Activated CD4-positive, alpha-beta memory T cell treated with anti-CD3 and anti-CD28 coated beads for 36 hours (primary cell): ENCODE measurements around the gene TUBA1C. TPM values are rescaled to one million over a fixed set of nuclear protein-coding genes. Genes with fewer than 3 reads are reported as not detected.
"Not testable (repeated sequence)": the region's sequence is repeated elsewhere in the genome, so short reads cannot be mapped to it uniquely, and the experiment has no call there.

Experiments
- CTCF ChIA-PET: fragments of 350-600 bp; sonication (Branson Sonifier 250); formaldehyde crosslinking; loops from one replicate; lab custom pipeline; 2021; ENCODE audit warnings: antibody characterized with exemption, inconsistent platforms; lab: Charles Lee
- POLR2A ChIA-PET: fragments of 350-600 bp; sonication (Branson Sonifier 250); formaldehyde crosslinking; loops from one replicate; lab custom pipeline; 2021; ENCODE audit warnings: antibody characterized with exemption; lab: Charles Lee
- DNase-seq: peaks from one replicate; pipeline ENCODE4 v3.0.0-alpha.2; 2020
- H3K27ac Mint-ChIP-seq: one replicate; pipeline ENCODE4 v1.8.0; 2021; ENCODE audit warnings: mixed read lengths
- H3K27me3 Mint-ChIP-seq: one replicate; pipeline ENCODE4 v1.8.0; 2021; ENCODE audit warnings: mixed read lengths
- H3K36me3 Mint-ChIP-seq: one replicate; pipeline ENCODE4 v1.8.0; 2021; ENCODE audit warnings: mixed read lengths
- H3K4me1 Mint-ChIP-seq: one replicate; pipeline ENCODE4 v1.8.0; 2021; ENCODE audit warnings: low read depth, mixed read lengths
- H3K4me3 Mint-ChIP-seq: one replicate; pipeline ENCODE4 v1.8.0; 2021; ENCODE audit warnings: mild to moderate bottlenecking, mixed read lengths
- H3K9me3 Mint-ChIP-seq: one replicate; pipeline ENCODE4 v1.8.0; 2021; ENCODE audit warnings: mixed read lengths
- intact Hi-C: fragments of 100-400 bp; cut with micrococcal nuclease; formaldehyde crosslinking; loops from one replicate; pipeline ENCODE4 v1.15.1; 2023
- total RNA-seq, 2 experiments: library from RNA; stranded (reverse); gene quantifications; one replicate each; pipeline ENCODE4 v1.2.3, GENCODE V29; 2021

The TUBA1C gene
- total RNA-seq, 2 experiments from 2014 or later, result 353 to 360 TPM

DNA sequence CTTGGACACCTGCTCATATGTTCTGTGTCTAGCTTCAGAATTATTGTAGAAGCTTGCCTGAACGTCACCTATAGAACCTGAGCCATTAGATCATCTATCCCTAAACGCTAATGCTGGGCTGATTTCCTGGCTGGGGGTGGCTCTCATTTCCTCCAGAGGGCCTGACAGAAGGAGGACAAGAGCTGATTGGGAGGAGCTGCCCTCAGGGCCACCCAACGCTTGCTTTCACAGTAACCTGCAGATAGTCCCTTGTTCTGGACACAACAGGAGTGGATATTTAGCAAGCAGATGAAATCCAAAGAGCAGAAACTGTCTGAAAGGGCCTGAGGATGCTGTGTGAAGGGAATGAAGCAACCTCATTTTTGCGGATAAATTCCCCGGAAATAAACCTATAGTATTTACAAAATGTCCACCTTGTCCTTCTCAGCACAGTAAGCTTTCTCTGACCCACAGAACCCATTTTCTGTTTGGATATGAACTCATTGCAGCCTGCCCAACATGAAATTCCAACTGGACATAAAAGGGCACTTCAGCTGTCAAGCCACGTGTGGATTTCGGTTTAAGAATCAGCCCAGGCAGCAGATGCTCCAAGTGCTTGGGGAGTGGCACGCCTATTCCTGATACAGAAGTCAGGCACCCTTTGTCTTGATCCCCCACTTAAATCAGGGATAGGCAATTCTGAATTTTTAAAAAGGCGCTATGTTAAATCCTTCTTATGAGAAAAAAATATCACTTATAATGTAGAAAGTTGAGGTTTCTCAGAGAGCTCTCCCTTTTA, 32.8 kb upstream of the TUBA1C start:
- Mint-ChIP-seq H3K27me3 (no peaks in the 10 kb centered on the region), H3K27ac (no peak overlapping the region), H3K4me3 (no peak overlapping the region), H3K4me1 (peaks cover 16% of the 10 kb centered on the region), H3K36me3 (no peaks in the 10 kb centered on the region), H3K9me3 (no peaks in the 10 kb centered on the region)
- POLR2A ChIA-PET, result no interaction called here
- CTCF ChIA-PET, result interaction anchor here (1.0 to 5.0 kb wide), 4 partner anchors 44 to 162 kb away, joined by 3 to 32 read pairs (median 4); partner anchors contain the start of gene TUBA1B
- intact Hi-C loops, result no loop called here
- no peak for DNase-seq

DNA sequence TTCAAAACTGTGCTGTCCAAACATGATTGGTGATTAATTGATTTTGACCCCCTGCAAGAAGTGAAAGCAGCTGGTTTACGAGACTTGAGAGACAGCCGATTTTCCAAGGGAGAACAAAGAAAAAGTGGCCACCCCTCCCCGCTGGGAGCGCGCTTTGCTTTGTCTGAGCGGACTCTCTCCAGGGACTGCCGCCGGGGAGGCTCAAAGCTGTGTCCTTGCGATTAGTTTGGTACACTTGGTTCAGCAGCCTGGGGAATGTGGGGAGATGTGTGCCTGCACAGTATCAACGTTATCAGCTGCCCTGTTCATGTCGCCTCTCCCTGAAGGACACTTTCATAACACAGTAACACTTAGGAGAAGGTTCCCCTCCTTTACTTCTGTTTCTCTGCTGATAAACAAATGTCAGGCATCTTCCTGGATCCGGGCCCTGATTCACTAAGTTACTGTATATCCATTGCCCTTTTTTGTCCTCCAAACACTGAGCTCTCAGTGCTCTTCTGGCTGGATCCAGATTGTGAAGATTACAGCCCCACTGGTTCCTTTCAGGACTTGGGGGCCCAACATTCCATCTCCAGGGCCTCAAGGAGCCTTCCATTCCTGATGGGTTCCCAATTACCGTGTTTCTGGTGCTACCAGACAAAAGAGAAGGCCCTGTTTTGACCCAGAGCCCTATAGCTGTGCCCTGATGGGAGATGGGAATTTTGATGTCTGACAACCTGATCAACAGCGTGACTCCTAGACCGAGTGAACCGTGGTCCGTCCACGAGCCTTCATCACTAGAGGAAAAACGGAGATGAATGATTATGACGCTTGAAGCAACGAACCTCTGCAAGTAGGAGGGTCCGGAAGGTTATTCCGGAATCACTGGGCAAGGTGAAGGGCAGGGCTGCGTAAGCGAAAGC, 31.7 kb upstream of the TUBA1C start:
- CTCF ChIA-PET, result interaction anchor here (1.0 to 5.0 kb wide), 7 partner anchors 11 to 163 kb away, joined by 3 to 32 read pairs (median 3); partner anchors contain the start of gene TUBA1B
- no peak overlapping the region for H3K27ac Mint-ChIP-seq
- H3K27me3 Mint-ChIP-seq, result no peaks in the 10 kb centered on the region
- POLR2A ChIA-PET, result interaction anchor here (1.0 to 4.0 kb wide), 2 partner anchors 45 to 158 kb away, joined by 3 to 21 read pairs; partner anchors contain the start of gene TUBA1A
- H3K4me1 Mint-ChIP-seq, result peaks cover 16% of the 10 kb centered on the region
- no peak overlapping the region for H3K4me3 Mint-ChIP-seq
- intact Hi-C loops, result no loop called here
- no peak for DNase-seq
- no peaks in the 10 kb centered on the region for H3K9me3 Mint-ChIP-seq
- no peaks in the 10 kb centered on the region for H3K36me3 Mint-ChIP-seq

DNA sequence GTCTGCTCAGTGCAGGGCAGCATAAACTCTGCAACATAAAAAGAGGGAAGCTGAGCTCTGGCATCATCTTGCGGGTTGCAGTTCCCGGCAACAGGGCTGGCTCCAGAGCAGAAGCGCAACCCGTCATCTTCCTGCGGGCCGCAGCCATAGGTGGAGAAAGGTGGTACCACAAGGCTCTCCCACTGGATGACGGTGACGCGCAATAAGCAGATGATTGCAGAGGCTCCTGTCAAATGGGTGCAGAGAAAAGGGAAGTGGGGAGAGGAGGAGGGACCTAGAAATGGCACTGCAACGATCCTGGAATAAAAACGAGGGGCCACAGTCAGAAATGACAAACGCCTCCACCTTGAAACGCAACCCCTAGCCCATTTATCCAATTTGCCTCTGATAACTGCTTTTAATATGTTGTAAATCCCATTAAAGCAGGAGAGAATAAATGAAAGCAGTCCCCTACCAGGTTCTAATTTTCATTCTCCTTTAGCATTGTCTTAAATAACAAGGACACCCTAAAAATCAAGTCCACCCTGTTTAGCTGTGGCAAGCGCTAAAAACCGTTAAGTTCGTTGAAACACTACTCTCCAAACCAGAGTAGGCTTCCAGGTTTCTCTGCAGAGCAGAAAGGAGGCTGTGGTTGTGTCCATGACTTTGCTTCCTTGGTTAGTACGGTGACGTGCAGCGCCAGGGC, 30.9 kb upstream of the TUBA1C start:
- no peak overlapping the region for H3K27ac Mint-ChIP-seq

DNA sequence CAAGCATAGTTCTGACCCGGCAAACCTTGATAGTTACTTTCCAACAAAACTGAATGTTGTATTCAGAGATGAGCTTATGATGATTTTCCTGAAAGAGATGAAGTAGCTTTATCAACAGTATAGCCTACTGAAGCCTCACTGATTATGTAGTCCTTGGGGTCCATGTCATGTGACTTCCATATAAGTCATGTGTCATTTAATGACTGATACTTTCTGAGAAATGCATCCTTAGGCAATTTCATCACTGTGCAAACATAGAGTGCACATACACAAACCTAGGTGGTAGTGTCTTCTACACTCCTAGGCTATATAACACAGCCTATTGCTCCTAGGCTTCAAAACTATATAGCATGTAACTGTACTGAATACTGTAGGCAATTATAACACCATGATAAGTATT, 28.5 kb upstream of the TUBA1C start:
- DNase-seq, result no peak
- Mint-ChIP-seq H3K4me3 (peak overlapping the region; percentile 0), H3K27me3 (no peaks in the 10 kb centered on the region), H3K4me1 (peaks cover 16% of the 10 kb centered on the region), H3K27ac (peak overlapping the region; percentile 47), H3K9me3 (no peaks in the 10 kb centered on the region), H3K36me3 (no peaks in the 10 kb centered on the region)
- POLR2A ChIA-PET, result interaction anchor here (0.6 to 4.0 kb wide), 5 partner anchors 30 to 105 kb away, joined by 3 to 21 read pairs (median 4); partner anchors contain the start of genes TUBA1A and TUBA1B
- intact Hi-C loops, result loop anchor here (1.0 to 5.0 kb wide), 2 partner anchors 148 to 179 kb away; no protein-coding TSS in a partner anchor
- CTCF ChIA-PET, result interaction anchor here (0.7 to 5.0 kb wide), 7 partner anchors 27 to 239 kb away, joined by 3 to 32 read pairs (median 3); partner anchors contain the start of genes DNAJC22 and TUBA1B

More for the DNA sequence above, 30.9 kb upstream of the TUBA1C start:
- Mint-ChIP-seq H3K36me3 (no peaks in the 10 kb centered on the region), H3K9me3 (no peaks in the 10 kb centered on the region), H3K27me3 (no peaks in the 10 kb centered on the region), H3K4me3 (no peak overlapping the region), H3K4me1 (peaks cover 16% of the 10 kb centered on the region)
- intact Hi-C loops, result loop anchor here (2.0 kb wide), 2 partner anchors 31 to 103 kb away; partner anchors contain the start of genes TUBA1B and TUBA1C
- ChIA-PET CTCF (interaction anchor here (0.8 to 5.0 kb wide), 14 partner anchors 9 to 216 kb away, joined by 3 to 32 read pairs (median 4); partner anchors contain the start of gene TUBA1B), POLR2A (interaction anchor here (0.6 to 4.0 kb wide), 4 partner anchors 9 to 159 kb away, joined by 3 to 21 read pairs (median 3); partner anchors contain the start of genes TUBA1A and TUBA1B)
- DNase-seq, result peak; percentile 21

DNA sequence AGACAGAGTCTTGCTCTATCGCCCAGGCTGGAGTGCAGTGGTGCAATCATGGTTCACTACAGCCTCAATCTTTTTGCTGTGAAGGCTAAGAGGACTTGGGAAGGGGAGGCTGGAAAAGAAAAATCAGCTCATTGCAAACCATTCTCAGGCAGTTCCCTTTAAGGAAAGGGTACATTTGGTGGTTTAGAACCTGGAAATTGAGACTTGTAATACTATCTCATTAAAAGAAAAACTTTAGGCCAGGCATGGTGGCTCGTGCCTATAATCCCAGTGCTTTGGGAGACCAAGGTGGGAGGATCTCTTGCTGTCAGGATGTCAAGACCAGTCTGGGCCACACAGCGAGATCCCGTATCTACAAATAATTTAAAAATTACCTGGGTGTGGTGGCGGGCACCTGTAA, 21.3 kb upstream of the TUBA1C start:
- POLR2A ChIA-PET, result interaction anchor here (1.1 to 2.0 kb wide), 2 partner anchors 112 to 226 kb away, joined by 3 to 4 read pairs; partner anchors contain the start of genes PRKAG1 and TUBA1B
- CTCF ChIA-PET, result interaction anchor here (0.6 to 1.8 kb wide), 6 partner anchors 8 to 522 kb away, joined by 3 to 11 read pairs (median 3); no protein-coding TSS in a partner anchor
- intact Hi-C loops, result no loop called here
- Mint-ChIP-seq H3K27me3 (no peaks in the 10 kb centered on the region), H3K27ac (no peak overlapping the region), H3K4me1 (no peaks in the 10 kb centered on the region), H3K4me3 (no peak overlapping the region), H3K9me3 (no peaks in the 10 kb centered on the region), H3K36me3 (no peaks in the 10 kb centered on the region)
- no peak for DNase-seq

GRCh38 chr12:49244176-49244575, 20.7 kb upstream of the TUBA1C start:
- intact Hi-C loops, result no loop called here
- DNase-seq, result no peak
- CTCF ChIA-PET, result interaction anchor here (0.6 to 1.8 kb wide), 9 partner anchors 9 to 522 kb away, joined by 3 to 11 read pairs (median 3); no protein-coding TSS in a partner anchor
- Mint-ChIP-seq H3K36me3 (no peaks in the 10 kb centered on the region), H3K9me3 (no peaks in the 10 kb centered on the region), H3K27me3 (no peaks in the 10 kb centered on the region), H3K4me3 (no peak overlapping the region), H3K4me1 (no peaks in the 10 kb centered on the region), H3K27ac (no peak overlapping the region)
- POLR2A ChIA-PET, result interaction anchor here (1.1 to 2.0 kb wide), 2 partner anchors 112 to 226 kb away, joined by 3 to 4 read pairs; partner anchors contain the start of genes PRKAG1 and TUBA1B

DNA sequence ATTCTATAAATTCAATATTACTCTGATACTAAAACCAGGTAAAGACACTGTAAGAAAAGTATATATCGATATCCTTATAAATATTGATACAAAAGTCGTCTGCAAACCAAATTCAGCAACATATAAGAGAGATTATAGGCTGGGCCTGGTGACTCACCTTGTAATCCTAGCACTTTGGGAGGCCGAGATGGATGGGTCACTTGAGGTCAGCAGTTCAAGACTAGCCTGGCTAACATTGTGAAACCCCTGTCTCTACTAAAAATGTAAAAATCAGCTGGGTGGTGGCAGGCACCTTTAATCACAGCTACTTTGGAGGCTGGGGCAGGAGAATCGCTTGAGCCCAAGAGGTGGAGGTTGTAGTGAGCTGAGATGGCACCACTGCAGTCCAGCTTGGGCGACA, 13.5 kb upstream of the TUBA1C start:
- intact Hi-C loops, result no loop called here
- peaks cover 12% of the 10 kb centered on the region for H3K4me1 Mint-ChIP-seq
- H3K36me3 Mint-ChIP-seq, result no peaks in the 10 kb centered on the region
- POLR2A ChIA-PET, result no interaction called here
- H3K27me3 Mint-ChIP-seq, result no peaks in the 10 kb centered on the region
- no peaks in the 10 kb centered on the region for H3K9me3 Mint-ChIP-seq
- CTCF ChIA-PET, result interaction anchor here (0.6 to 1.5 kb wide), 3 partner anchors 16 to 877 kb away, joined by 3 to 6 read pairs (median 4); no protein-coding TSS in a partner anchor
- H3K4me3 Mint-ChIP-seq, result no peak overlapping the region
- H3K27ac Mint-ChIP-seq, result no peak overlapping the region
- no peak for DNase-seq

- no peak for DNase-seq
- no peaks in the 10 kb centered on the region for H3K27me3 Mint-ChIP-seq
- no peaks in the 10 kb centered on the region for H3K36me3 Mint-ChIP-seq
- CTCF ChIA-PET, result interaction anchor here (1.3 kb wide), 1 partner anchor 18 kb away, joined by 6 read pairs; no protein-coding TSS in a partner anchor
- no peak overlapping the region for H3K4me3 Mint-ChIP-seq
- POLR2A ChIA-PET, result interaction anchor here (0.6 to 1.6 kb wide), 2 partner anchors 12 to 314 kb away, joined by 4 to 10 read pairs; partner anchors contain the start of gene TUBA1C
- no peaks in the 10 kb centered on the region for H3K9me3 Mint-ChIP-seq
- intact Hi-C loops, result no loop called here
- H3K27ac Mint-ChIP-seq, result no peak overlapping the region
- peaks cover 12% of the 10 kb centered on the region for H3K4me1 Mint-ChIP-seq
Observed at GRCh38 chr12:49253033-49253623, 11.8 kb upstream of the TUBA1C start.

- DNase-seq, POLR2A ChIA-PET, H3K27ac Mint-ChIP-seq, H3K36me3 Mint-ChIP-seq, H3K4me3 Mint-ChIP-seq, intact Hi-C loops, CTCF ChIA-PET, H3K27me3 Mint-ChIP-seq, H3K9me3 Mint-ChIP-seq: not testable (repeated sequence)
- peaks cover 19% of the 10 kb centered on the region for H3K4me1 Mint-ChIP-seq
Observed at GRCh38 chr12:49255456-49255855, 9.4 kb upstream of the TUBA1C start.

GRCh38 chr12:49255857-49256637, 8.8 kb upstream of the TUBA1C start:
- POLR2A ChIA-PET, result no interaction called here
- H3K36me3 Mint-ChIP-seq, result no peaks in the 10 kb centered on the region
- intact Hi-C loops, result no loop called here

More at GRCh38 chr12:49255857-49256637, 8.8 kb upstream of the TUBA1C start:
- no peak overlapping the region for H3K27ac Mint-ChIP-seq
- no peaks in the 10 kb centered on the region for H3K9me3 Mint-ChIP-seq
- peaks cover 19% of the 10 kb centered on the region for H3K4me1 Mint-ChIP-seq
- CTCF ChIA-PET, result interaction anchor here (0.6 to 1.1 kb wide), 2 partner anchors 9 to 158 kb away, joined by 3 read pairs; no protein-coding TSS in a partner anchor
- no peaks in the 10 kb centered on the region for H3K27me3 Mint-ChIP-seq
- no peak for DNase-seq
- no peak overlapping the region for H3K4me3 Mint-ChIP-seq
